ENCODE results near the gene TNFRSF1A.

Gene TNFRSF1A

DNA sequence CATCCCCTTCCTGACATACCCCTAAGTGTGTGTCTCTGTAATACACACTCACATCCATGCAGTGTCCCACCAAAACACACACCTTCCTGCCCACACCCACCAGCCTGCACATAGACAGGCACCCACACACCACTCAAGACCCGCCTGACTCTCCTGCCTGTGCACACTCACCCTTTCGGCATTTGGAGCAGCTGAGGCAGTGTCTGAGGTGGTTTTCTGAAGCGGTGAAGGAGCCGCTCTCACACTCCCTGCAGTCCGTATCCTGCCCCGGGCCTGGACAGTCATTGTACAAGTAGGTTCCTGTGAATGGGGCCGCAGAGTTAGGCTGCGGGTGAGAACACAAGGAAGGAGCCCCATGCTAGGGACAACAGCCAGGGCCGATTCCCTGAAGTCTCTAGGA lies 8.3 kb downstream of the TNFRSF1A start:
- TF ChIP-seq, protein P1, sequence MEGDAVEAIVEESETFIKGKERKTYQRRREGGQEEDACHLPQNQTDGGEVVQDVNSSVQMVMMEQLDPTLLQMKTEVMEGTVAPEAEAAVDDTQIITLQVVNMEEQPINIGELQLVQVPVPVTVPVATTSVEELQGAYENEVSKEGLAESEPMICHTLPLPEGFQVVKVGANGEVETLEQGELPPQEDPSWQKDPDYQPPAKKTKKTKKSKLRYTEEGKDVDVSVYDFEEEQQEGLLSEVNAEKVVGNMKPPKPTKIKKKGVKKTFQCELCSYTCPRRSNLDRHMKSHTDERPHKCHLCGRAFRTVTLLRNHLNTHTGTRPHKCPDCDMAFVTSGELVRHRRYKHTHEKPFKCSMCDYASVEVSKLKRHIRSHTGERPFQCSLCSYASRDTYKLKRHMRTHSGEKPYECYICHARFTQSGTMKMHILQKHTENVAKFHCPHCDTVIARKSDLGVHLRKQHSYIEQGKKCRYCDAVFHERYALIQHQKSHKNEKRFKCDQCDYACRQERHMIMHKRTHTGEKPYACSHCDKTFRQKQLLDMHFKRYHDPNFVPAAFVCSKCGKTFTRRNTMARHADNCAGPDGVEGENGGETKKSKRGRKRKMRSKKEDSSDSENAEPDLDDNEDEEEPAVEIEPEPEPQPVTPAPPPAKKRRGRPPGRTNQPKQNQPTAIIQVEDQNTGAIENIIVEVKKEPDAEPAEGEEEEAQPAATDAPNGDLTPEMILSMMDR (IDR thresholded peaks at IDR 0.05; ENCODE audit: extremely low read depth, missing control alignments), result no peak
- DNase-seq (ENCODE audit: low spot score), result no peak

DNA sequence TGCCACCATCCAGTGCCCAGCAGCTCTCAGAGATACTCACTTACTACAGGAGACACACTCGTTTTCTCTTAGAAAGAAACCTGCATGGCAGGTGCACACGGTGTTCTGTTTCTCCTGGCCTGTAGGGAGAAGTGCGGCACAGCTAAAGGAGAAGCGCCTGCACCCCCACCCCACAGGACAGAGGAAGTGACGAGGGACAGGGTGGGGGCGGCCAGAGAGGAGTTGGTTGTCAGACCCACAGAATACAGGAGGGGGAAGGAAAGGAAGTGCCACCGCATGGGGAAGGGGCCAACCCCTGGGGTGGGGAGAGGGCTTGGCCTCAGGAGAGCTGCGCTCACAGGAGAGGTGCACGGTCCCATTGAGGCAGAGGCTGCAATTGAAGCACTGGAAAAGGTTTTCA lies 8.8 kb downstream of the TNFRSF1A start:
- TF ChIP-seq, protein P1 (IDR thresholded peaks at IDR 0.05; ENCODE audit: extremely low read depth, missing control alignments), result no peak
- no peak for DNase-seq (ENCODE audit: low spot score)

DNA sequence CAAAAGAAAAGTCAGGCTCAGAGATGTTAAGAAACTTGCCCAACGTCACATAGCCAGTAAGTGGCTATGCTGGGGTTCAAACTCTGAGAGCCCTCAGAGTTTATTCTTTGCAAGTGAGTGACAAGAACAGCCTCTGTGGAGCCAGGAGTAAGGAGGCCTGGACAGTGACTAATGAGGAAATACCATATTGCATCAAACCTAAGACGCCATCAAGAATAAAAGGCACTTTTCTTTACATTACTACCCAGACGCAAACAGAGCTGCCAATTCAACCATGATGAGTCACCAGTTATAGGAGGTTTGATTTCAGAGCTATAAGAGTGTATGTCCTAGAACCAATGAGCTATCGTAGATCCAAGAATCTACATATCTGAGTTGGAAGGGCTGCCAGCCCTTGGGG lies 9.4 kb downstream of the TNFRSF1A start:
- DNase-seq (ENCODE audit: low spot score), result no peak
- TF ChIP-seq, protein P1 (IDR thresholded peaks at IDR 0.05; ENCODE audit: extremely low read depth, missing control alignments), result no peak

DNA sequence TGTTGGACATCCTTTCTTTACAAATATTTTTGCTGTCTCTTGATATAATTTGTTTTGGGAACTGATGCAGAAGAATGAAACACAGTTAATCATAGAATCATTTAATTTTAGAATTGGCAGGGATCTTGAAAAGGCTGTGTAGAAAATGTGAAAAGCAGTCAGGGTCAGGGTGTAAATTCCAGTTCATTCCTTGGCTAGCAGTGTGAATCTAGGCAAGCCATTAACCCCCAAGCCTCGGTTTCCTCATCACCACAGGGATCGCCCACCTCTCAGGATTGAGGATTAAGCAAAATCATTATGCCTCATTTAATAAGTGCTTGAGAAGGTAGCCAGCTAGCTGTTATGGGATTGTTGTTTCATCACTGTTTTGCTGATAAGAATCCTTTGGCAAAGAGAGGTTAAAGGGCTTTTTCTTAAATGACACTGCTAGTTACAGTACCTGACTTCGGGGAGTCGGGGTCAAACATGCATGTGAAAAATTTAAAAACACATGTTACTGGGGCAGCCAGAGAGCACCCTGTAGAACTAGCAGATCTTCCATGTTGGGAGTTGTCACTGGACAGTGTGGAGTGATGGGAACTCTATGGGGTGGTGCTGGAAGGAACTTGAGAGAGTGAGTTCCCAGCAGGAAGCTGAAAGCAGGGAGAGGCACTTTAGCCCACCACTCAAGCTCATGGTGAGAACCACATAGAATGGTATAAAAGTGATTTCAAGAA lies 10.7 kb downstream of the TNFRSF1A start:
- TF ChIP-seq, protein P1 (IDR thresholded peaks at IDR 0.05; ENCODE audit: extremely low read depth, missing control alignments), result no peak
- DNase-seq (ENCODE audit: low spot score), result no peak

DNA sequence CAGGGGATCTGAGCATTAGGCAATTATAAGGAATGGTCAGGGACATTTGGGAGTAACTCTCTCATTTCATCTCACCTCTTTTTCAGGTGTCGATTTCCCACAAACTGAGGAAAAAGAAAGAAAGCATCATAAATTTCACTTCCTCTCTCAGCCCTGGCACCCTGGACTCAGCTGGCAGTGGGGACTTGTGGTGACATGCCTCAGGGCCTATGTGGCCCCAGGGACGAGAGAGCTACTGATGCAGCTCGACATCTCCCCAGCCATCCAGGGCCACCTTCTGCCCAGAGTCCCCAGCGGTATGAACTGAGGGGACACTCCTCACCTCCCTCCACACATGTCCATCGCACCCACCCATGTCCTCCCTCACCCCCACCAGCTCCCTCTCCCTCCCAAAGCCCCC lies 11.7 kb downstream of the TNFRSF1A start:
- TF ChIP-seq, protein P1 (IDR thresholded peaks at IDR 0.05; ENCODE audit: extremely low read depth, missing control alignments), result no peak
- peak; percentile 70 for DNase-seq (ENCODE audit: low spot score)

DNA sequence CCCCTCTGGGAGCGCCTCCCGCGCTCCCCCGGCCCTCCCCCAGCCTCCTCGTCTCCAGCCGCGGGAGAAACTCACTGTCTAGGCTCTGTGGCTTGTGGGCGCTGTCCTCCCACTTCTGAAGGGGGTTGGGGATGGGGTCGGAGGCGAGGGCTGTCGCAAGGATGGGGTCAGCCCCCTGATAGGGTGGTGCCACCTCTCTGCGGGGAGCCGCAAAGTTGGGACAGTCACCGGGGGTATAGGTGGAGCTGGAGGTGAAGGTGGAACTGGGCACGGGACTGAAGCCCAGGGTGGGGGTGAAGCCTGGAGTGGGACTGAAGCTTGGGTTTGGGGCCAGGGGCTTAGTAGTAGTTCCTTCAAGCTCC lies 12.2 kb downstream of the TNFRSF1A start:
- no peak for DNase-seq (ENCODE audit: low spot score)
- TF ChIP-seq, protein P1 (IDR thresholded peaks at IDR 0.05; ENCODE audit: extremely low read depth, missing control alignments), result no peak

DNA sequence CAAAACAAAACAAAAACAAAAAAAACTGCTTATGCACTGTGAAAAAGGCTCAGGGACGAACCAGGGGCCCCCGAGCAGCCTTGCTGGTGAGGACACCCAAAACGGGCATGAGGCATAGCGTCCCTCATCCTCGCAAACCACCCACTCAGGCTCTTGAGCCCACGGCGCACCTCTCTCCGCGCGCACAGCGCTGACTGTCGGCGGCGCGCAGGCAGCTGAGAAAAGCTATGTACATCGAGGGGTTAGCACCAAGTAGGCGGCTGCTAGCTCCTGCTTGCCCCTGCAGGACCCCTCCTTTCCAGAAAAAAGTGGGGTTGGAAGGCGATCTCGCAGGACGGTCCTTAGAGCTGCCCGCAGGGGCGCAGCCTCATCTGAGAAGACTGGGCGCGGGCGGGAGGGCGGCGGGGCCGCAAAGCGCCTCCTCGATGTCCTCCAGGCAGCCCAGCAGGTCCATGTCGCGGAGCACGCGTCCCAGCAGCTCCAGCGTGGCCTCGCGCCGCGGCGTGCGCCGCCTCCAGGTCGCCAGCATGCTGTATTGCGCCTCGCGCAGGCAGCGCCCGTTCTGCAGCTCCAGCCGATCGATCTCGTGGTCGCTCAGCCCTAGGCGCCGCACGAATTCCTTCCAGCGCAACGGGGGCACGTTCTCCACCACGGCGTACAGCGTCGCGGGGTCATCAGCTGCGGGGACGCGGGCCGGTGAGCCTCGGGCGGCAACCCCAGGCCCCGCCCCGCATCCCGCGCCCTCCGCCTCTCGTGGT lies 12.8 kb downstream of the TNFRSF1A start:
- TF ChIP-seq, protein P1 (IDR thresholded peaks at IDR 0.05; ENCODE audit: extremely low read depth, missing control alignments), result no peak
- no peak for DNase-seq (ENCODE audit: low spot score)

Measured in GM20000 (cell line).